ENCODE data around the gene REPIN1.

DNA sequence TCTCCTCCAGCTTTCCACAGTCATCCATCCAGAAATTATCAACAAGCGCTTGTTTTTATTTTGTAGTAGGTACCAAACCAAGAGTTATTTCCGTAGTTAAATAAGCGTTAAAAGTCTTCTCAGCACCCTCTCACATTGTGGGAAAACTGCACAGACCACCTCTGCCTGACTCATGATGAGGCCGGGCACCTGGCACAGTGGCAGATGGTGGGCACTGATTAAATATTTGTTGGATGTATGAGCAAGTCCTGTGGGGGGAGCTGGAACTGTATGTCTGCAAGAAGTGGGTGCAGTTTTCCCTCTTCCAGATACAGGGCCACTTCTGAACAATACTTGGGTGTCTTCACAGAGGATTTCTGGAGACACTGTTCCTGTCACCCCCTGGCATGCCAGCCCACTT, 5.3 kb upstream of the REPIN1 start:
- TF ChIP-seq TCF7L2 (IDR thresholded peaks at IDR 0.05; ENCODE audit: borderline replicate concordance, low read depth, low read length) = no peak
- TF ChIP-seq, protein P1, sequence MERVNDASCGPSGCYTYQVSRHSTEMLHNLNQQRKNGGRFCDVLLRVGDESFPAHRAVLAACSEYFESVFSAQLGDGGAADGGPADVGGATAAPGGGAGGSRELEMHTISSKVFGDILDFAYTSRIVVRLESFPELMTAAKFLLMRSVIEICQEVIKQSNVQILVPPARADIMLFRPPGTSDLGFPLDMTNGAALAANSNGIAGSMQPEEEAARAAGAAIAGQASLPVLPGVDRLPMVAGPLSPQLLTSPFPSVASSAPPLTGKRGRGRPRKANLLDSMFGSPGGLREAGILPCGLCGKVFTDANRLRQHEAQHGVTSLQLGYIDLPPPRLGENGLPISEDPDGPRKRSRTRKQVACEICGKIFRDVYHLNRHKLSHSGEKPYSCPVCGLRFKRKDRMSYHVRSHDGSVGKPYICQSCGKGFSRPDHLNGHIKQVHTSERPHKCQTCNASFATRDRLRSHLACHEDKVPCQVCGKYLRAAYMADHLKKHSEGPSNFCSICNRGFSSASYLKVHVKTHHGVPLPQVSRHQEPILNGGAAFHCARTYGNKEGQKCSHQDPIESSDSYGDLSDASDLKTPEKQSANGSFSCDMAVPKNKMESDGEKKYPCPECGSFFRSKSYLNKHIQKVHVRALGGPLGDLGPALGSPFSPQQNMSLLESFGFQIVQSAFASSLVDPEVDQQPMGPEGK (tag by site-specific recombination; IDR thresholded peaks at IDR 0.05) = no peak
- TF ChIP-seq, protein P2, sequence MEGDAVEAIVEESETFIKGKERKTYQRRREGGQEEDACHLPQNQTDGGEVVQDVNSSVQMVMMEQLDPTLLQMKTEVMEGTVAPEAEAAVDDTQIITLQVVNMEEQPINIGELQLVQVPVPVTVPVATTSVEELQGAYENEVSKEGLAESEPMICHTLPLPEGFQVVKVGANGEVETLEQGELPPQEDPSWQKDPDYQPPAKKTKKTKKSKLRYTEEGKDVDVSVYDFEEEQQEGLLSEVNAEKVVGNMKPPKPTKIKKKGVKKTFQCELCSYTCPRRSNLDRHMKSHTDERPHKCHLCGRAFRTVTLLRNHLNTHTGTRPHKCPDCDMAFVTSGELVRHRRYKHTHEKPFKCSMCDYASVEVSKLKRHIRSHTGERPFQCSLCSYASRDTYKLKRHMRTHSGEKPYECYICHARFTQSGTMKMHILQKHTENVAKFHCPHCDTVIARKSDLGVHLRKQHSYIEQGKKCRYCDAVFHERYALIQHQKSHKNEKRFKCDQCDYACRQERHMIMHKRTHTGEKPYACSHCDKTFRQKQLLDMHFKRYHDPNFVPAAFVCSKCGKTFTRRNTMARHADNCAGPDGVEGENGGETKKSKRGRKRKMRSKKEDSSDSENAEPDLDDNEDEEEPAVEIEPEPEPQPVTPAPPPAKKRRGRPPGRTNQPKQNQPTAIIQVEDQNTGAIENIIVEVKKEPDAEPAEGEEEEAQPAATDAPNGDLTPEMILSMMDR (tag by site-specific recombination; IDR thresholded peaks at IDR 0.05) = no peak
- TF ChIP-seq, protein P3, sequence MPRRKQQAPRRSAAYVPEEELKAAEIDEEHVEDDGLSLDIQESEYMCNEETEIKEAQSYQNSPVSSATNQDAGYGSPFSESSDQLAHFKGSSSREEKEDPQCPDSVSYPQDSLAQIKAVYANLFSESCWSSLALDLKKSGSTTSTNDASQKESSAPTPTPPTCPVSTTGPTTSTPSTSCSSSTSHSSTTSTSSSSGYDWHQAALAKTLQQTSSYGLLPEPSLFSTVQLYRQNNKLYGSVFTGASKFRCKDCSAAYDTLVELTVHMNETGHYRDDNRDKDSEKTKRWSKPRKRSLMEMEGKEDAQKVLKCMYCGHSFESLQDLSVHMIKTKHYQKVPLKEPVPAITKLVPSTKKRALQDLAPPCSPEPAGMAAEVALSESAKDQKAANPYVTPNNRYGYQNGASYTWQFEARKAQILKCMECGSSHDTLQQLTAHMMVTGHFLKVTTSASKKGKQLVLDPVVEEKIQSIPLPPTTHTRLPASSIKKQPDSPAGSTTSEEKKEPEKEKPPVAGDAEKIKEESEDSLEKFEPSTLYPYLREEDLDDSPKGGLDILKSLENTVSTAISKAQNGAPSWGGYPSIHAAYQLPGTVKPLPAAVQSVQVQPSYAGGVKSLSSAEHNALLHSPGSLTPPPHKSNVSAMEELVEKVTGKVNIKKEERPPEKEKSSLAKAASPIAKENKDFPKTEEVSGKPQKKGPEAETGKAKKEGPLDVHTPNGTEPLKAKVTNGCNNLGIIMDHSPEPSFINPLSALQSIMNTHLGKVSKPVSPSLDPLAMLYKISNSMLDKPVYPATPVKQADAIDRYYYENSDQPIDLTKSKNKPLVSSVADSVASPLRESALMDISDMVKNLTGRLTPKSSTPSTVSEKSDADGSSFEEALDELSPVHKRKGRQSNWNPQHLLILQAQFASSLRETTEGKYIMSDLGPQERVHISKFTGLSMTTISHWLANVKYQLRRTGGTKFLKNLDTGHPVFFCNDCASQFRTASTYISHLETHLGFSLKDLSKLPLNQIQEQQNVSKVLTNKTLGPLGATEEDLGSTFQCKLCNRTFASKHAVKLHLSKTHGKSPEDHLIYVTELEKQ (tag by site-specific recombination; IDR thresholded peaks at IDR 0.05; ENCODE audit: borderline replicate concordance) = no peak
- TF ChIP-seq ZNF837 (tag by site-specific recombination; IDR thresholded peaks at IDR 0.05) = no peak
- TF ChIP-seq ZNF791 (tag by site-specific recombination; IDR thresholded peaks at IDR 0.05) = no peak
- no peak for TF ChIP-seq ZNF248 (tag by site-specific recombination; IDR thresholded peaks at IDR 0.05)
